ENCODE measurements around the gene HACE1.

The HACE1 gene

DNA sequence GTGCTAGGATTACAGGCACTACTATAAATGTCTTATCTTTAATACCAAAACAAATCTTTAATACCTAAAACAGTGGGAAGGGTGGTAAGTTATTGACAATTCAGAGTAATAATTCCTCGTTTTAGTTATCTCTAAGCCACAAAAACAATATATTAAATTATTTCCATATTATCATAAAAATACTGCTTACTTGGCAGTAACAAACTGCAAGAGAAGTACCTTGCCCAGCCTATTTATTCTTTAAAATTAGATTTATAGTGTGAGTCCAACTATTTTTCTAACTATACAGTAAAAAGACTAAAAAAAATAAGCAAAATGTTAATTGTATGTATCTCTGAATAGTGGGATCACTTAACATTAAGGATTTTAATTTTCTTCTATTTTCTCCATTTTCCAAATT lies 123.2 kb downstream of the HACE1 start:
- DNase-seq: no peak

DNA sequence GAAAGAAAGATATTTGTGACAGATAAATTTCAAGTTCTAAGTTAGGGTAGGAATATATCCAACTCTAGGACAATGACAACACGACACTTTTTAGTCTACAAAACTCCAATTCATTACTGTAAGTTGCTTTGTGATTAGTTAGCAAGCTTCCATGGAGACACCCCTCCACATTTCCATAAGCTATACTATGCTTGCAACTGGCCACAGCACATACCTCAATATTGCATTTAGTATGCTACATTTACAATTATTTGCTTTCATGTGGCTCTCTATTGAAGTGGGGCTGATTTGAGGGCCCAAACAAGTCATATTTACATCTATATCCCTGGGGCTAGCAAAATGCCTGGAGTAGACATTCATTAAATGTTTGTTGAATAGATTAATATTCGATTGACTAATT lies 129.3 kb downstream of the HACE1 start:
- no peak for DNase-seq

GRCh38 chr6:104729433-104729832 lies 130.3 kb downstream of the HACE1 start:
- no peak for DNase-seq

- DNase-seq: no peak
These were observed 131.3 kb downstream of the HACE1 start for GRCh38 chr6:104728448-104728847.

DNA sequence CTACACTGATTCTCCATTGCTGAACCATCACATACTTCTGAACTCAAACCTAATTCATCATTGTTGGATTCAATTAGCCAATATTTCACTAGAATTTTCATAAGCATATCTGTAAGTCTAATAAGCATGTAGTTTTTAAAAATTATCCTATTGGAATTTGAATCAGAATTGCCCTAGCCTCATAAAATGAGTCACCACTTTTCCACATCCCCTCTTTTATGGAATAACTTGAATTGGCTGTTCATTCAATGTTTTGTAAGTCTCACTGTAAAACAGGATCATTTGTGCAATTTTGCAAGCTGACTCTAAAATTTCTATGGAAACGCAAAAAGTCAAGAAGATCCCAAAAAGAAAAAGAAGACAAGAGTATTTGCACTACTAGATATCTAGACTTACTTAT lies 141.0 kb downstream of the HACE1 start:
- DNase-seq: no peak

- DNase-seq: no peak
These were observed 142.9 kb downstream of the HACE1 start for GRCh38 chr6:104716858-104717257.

DNA sequence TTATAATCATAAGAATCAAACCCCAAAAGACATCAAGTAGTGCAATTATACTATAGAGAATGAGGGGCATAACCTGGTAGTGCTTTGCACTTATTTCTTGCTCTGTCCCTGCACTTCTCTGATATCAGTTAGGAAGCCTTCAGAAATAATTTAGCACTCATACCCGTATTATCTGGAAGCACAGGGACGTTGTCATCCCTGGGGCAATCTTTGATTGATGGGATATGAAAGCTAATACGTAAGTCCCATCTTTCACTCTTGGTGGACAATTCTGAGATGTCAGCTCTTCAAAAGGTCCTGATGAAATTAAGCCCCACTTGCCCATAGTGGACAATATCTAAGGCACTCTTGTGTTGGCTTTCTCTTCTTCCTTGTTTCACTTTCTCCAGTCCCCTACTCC lies 144.9 kb downstream of the HACE1 start:
- no peak for DNase-seq

- DNase-seq: no peak
These were observed 145.7 kb downstream of the HACE1 start for GRCh38 chr6:104713982-104714381.

- peak; percentile 87 for DNase-seq
These were observed 148.3 kb downstream of the HACE1 start for GRCh38 chr6:104711371-104711770.

- DNase-seq: peak; percentile 18
These were observed 149.0 kb downstream of the HACE1 start for GRCh38 chr6:104710543-104711335.

GRCh38 chr6:104705916-104706442 lies 153.7 kb downstream of the HACE1 start:
- no peak for DNase-seq

GRCh38 chr6:104705095-104705707 lies 154.5 kb downstream of the HACE1 start:
- DNase-seq: no peak

DNA sequence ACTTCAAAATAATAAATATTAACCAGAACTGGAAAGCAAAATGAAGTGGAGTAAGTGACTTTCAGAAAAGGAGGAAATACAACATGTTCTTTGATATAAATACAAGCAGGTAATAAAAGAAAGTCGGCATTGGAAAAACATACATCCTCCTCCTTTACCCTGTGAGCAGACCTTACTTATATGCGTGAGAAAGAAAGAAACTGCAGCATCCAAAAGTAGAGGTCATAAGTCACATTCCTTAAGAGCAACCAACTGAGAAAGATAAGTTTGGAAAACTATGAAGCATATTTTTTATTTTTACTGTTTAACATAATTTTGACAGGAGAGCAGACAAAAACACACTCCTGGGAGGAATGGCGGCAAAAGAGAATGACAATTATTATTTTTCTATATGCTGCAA lies 155.5 kb downstream of the HACE1 start:
- DNase-seq: no peak

- no peak for DNase-seq
These were observed 157.4 kb downstream of the HACE1 start for GRCh38 chr6:104702126-104702841.

DNA sequence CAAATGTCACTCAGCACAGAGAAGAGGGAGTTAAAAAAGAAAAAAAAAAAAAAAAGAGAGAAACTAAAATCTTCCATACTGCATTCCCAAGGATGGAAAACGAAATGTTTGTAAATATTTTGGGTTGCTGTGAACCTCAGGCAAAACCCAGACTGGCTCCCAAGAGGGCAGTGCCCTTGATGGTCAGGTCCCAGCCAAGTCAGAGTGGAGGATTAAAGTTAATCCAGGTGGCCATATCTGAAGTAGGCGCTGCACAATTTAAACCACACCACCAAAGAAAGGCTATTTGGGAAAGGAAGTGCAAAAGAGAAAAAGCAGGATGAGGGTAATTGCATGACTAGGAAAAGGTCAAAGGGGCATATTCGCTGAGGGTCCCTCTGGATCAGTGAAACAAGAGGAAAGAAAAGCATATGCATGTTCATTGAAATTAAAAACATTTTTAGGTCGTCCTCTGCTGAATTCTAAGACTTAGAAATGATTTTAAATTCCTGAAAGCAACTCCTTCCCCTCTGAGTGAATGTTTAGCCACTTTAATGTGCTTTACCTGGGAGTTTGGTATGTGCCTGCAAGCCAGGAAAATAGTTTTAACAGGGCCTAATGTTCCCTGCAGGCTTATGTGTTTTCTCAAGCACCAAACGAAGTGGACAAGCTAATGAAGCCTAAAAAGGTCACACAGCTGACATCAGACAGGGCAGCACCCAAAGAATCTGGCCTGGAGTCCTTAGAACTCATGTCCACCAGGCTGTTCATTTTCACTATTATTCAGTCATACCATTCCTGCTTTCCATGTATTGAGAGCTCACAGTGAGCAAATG lies 159.1 kb downstream of the HACE1 start:
- no peak for DNase-seq

DNA sequence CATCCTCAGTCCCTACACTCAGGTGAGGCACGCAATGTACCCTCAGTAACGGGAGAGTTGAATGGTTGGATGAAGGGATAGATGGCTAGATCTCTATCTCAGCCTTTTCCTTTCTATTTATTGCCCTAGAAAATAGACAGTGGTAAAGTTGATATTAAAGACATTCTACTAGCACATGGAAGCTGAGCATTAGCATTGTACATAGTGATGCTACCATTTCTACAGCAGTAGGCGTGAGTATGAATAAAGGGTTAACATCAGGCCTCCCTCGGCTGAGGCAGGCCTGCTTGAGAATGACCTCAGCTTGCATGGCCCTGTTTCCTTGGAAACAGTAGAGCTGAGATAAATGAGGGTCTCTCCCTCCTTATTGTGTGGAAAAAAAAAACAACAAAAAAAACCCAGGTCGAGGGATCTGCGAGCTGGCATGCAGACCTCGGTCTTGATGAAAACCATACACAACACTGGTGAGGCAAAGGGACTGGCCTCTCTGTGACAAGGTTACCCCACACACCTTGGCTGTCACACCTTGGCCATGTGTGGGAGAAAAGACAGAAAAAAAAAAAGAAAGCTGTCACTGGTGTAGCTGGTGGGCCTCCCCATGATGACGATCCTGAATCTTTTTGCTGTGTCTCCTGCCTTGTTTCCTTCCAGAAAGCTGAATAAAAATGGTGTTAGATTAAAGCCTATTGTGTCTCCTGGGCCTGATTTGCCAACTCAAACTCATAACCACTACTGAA lies 160.0 kb downstream of the HACE1 start:
- no peak for DNase-seq

GRCh38 chr6:104698979-104699378 lies 160.7 kb downstream of the HACE1 start:
- no peak for DNase-seq

DNA sequence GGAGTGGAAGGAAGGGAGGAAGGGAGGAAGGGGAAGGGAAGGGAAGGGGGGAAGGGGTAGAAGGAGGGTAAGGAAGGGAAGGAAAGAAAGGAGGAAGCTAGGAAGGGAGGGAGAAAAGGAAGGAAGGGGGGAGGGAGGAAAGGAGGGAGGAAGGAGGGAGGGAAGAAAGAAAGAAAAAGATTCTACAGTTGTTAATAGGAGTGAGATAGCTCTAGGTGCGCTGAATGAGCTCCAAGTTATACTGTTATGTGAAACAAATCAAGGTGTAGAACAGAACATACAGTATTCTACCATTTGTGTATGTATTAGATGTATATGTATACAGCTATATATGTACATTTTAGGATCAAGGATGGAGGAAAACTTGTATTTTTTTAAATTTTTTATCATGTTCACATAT lies 167.7 kb downstream of the HACE1 start:
- DNase-seq: no peak

DNA sequence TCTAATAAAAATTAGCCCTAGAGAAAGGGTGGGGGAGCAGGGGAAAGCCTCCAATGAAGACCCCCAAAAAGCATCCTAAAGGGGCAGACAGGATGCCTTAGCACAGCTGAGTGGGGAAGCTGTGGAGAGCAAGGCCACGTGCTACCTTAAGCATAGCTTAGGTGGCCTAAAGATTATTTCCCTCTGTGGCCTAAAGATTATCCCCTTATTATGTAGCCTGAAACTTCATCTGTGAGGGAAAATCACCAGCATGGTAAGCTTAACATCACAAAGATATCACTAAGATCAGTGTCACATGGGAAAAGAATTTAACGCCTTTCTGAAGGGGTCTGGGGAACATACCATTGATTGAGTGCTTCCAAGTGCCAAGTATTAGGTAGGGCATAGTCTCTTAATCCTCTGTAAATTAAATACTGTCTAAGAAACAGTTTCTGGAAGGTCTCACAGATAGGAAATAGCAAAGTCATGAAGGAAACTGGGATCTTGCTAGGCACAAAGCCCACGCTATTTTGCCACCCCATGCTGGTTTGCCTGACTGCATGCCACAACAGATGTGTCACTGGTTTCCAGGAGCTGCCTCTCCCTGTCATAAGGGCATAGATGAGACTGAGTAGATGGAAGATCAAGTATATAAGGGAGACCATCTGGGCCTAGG lies 170.0 kb downstream of the HACE1 start:
- no peak for DNase-seq

DNA sequence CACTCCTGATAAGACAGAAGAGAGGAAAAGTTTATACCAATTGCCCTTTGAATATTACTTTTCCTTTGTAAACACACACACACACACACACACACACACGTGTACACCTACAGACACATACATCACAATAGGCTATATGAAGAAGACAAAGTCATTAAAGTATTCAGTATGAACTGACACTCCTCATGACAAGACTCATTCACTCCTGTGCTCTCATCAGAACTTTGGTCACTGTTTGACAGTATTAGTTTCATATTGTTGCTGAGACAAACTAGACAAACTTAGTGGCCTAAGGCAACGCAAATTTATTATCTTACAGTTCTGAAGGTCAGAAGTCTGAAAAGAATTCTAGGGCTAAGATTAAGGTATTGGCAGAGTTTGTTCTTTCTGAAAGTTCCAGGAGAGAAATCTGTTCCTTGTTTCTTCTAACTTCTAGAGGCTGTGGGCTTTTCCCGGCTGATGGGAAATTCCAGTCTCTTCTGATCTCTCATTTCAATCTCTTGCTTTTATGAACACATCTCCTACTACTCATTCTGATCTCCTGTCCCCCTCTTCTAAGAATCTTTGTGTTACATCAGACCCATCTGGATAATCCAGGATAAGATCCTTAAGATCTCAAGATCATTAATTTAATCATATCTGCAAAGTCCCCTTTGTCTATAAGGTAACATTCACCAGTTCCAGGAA lies 171.3 kb downstream of the HACE1 start:
- DNase-seq: no peak

- no peak for DNase-seq
These were observed 173.1 kb downstream of the HACE1 start for GRCh38 chr6:104686550-104687175.
